NCI-H526 treated with DMSO at 0.1 percent for 48 hours (cell line): Measurements from ENCODE around the gene INF2.
"Not testable (repeated sequence)": the region's sequence is repeated elsewhere in the genome, so short reads cannot be mapped to it uniquely, and the experiment has no call there.

ENCODE experiments used
- DNase-seq: peaks from one replicate; lab custom pipeline; 2025; lab: John Stamatoyannopoulos, UW

INF2 gene

DNA sequence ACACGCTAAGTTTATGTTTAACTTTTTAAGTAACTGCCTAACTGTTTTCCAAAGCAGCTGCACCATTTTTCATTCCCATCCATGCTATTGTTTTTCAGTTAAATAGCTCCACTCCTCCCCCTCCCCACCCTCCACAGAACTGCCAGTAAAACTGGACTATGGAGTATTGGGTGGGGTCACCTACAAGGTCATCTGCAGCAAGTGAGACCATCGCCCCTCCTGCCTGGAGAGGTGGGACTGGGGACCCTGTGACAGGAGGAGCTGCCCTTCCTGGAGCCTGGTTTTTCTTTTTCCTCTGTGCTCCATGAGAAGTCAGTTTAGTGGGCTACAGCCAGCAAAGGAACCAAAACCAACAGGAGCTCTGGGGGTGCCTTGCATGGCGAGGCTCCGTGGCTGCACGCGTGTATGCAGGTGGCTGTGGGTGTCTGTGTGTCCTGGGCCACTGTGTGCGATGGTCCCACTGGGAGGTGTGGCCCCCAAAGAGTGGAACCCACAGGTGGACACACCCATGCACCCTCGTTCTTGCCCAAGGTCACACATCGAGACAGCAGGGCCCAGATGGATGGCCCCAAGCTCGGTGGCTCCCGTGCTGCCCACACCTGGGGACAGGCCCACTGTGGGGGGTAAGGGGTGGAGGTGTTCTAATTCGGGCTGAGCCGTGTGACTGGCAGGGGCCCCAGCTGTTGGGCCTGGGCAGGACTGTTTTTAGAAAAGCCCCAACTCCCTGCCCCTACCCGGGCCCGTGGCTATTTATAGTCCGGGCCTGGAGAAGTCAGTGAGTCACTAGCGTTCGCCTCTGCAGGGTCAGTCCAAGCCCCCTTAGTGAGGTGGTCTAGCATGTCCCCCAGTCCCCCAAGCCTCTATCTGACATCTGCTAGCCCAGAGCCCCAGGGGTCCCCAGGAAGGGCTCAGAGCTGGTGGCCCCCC lies 32.4 kb downstream of the INF2 start:
- no peak for DNase-seq

DNA sequence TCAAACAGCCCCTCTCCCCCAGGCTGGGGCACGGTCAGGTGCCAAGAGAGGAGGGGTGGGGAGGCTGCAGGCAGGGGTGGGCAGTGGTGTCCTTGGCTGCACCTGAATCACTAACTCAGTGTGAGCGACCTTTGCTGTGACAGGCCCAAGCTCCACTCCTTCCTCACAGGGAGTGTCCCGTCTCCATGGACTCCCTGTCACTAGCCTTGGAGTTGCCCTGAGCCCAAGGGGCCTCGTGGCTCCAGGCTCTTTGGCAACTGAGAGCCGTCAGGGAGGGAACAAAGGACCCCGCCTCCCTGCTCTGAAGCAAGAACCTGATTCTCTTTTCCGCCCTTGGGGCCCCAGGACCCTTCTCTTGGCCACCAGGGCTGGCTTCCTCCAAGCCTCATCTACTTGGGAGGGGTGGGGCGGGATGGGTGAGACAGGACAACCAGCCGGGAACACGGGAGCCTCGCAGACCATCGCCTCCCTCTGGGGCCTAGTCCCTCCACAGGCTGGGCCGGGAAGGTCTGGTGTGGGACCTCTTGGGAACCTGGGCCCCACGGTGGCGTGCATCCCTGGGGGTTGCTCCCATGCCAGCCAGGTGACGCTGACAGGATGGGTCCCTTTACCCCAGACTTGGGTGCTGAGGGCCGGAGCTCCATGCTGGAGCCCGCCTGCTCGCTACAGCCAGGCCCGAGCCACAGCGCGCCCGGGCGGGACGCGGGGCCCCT lies 33.7 kb downstream of the INF2 start:
- no peak for DNase-seq

DNA sequence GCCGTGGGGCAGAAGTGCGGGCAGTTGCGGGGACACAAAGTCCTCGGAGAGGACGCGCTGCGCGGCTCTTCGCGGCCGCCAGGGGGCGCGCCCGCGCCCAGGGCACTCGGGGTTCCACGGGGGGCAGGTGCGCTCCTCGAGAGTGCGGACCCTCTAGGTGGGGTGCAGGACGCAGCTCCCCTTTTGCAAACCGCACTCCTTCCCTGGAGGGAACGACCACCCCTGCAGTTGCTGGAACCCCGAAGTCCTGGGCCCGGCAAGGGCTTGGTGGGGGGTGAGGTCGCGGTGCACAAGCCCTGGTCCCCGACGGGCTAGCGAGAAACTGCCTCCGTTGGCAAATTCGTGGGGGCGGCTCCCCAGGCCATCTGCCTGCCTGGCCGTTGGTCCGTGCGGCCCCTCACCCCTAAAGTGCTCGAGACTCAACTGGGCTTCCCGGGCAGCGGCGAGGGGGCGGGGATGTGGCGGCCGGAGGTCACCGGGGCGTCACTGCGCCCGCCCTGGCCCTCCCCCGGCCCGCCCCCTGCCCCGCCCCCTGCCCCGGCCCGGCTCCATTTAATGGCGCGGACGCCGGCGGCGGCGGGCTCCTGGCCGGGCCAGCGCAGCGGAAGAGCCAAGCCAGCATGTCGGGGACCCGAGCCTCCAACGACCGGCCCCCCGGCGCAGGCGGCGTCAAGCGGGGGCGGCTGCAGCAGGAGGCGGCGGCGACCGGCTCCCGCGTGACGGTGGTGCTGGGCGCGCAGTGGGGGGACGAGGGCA lies 34.4 kb downstream of the INF2 start, which contains the start of gene ADSS1:
Gene ADSS1 (plus strand): TSS at position 579 of the 756 bp plus-strand sequence. CDS start 42 bp downstream, at position 621.
- DNase-seq, result no peak

DNA sequence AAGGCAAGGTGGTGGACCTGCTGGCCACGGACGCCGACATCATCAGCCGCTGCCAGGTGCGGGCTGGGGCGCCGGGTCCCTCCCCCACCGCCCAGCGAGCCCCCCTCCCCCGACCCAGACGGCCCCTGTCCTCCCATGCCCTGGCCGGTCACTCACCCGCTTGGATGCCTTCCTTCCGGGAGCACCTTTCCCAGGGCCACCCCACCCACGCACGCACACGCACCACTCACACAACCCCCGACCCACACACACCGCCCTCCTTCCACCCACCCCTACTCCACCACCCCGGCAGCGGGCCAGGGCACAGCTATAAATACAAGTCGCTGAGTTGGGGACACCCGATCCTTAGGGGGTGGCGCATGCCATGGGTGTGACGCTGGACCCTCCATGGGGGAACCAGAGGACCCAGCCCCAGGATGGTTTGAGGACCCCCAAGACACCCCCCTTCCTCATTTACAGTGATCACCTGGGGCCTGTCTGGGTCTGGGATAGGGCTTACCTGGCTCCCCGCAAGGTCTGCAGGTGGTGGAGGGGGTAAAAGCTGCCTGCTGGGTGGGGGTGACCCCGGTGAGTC lies 35.1 kb downstream of the INF2 start:
- DNase-seq, result no peak

DNA sequence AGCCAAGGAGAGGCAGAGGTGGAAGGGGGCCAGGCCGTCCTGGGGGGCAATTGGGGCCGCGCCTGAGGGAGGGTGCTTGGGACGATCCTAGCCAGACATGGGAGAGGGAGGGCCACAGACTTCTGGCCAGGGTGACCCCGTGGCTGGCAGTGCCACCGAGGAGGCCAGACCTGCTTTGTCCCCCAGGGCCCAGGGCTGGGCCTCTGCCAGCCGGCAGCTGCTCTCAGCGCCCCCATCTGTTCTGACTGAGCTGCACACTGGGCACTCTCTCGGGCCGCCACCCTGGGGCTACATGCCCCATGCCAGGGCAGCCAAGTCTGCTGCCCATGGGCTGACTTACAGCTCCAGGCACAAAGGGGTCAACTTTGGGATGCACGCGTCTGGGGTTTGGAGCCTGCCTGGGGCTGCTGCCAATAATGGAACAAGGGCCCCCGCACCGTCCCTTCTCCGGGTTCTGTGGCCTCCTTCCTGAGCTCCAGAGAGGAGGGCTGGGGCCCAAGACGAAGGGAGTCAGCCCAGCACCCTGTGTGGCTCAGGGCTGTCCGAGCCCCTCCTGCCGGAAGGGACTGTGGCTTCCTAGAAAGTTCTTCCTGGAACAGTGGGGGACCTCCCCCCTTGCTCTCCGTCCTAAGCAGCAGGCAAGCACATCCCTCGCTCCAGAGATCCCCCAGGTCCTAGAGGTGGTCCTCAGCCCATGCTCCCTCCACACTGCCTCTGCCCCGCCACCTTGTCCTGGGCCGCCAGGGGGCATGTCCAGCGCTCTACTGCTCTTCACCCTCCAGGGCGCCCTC lies 35.8 kb downstream of the INF2 start:
- DNase-seq, result no peak

DNA sequence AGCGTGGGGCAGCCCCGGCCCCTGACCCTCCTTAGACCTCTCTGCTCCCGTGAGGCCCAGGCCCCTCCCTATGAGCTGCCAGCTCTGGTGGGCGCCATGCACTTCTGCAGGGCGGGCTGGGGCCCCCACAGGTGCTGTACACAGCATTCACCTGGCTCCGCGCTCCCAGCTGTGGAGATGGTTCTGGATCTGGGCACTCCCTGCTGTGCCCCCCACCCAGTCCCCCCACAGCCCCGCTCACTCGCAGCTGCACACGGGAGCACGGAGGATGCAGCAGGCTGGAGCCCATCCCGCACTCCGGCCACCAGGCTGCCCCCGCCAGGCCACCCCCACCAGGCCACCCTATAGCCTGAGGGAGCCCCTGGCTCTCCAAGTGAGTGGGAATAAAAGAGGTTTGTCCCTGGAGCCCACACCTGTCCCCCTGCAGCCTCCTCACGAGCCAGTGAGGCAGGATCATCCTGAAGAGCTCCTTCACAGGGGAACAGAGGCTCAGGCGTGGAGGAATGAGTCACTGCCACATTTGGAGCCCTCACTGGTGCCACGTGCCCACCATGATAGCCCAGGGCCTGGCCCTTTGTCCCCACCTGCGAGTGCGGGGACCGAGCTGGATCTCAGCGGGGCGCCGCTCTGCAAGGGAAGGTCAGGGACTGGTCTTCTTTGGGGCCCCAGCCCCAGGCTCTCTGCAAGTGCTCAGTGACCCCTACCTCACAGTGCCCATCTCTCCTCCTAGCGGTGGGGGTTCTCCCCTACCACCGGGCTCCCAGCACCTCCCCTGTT lies 36.5 kb downstream of the INF2 start:
- no peak for DNase-seq

DNA sequence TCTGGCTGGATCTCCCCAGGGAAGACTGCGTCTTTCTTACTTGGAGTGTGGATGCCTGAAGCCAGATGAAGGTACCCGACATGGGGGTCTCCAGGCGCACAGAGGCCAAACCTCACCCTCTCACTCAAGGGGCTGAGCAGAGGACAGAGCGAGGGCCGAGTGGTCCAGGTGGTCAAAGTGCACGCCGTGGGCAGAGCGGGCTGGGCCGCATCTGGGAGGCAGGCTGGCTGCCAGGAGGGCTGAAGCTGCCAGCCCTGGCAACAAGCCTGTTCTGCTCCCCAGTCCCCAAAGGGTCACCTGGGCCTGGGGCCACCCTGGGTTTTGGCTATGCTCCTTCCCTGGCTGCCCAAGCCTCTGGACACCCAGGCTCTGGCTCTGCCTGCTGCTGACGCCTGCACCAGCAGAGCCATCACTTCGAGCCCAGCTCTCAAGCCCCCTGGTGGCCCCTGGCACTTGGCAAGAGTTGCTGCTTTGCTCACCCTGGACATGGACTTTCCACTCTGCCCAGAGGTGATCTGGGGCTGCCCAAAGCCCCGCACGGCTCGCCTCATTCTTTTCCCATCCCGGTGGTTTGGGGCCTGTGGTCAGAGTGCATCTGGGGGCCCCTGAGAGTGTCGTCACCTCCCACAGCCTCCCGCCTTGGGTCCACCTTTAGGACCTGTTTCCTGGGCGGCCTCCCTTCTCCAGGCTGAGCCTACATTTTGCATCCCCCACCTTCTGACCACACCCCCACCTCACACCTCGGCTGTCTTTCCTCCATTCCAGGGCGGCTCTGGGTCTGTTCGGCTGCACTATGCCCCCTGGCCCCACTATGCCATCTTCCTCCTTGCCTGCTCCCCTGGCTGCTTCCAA lies 37.4 kb downstream of the INF2 start:
- no peak for DNase-seq

DNA sequence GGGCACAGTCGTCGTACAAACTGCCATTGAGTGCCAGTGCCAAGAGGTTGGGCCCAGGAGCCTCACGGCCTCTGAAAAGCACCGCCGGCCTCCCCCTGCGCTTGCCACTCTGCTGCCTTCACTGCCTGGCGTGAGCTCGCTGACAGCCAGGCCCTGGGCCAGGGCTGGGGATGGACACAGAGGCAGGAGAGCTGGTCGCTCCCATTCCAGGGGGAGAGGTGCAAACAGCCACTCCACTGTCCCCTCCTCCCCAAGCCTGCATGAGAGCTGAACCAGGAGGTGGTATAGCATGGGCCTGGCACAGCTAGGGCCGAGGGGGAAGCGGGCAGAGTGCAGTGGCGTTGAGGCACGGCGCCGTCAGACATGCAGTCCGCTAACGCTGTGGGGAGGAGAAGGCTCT lies 39.2 kb downstream of the INF2 start:
- no peak for DNase-seq

DNA sequence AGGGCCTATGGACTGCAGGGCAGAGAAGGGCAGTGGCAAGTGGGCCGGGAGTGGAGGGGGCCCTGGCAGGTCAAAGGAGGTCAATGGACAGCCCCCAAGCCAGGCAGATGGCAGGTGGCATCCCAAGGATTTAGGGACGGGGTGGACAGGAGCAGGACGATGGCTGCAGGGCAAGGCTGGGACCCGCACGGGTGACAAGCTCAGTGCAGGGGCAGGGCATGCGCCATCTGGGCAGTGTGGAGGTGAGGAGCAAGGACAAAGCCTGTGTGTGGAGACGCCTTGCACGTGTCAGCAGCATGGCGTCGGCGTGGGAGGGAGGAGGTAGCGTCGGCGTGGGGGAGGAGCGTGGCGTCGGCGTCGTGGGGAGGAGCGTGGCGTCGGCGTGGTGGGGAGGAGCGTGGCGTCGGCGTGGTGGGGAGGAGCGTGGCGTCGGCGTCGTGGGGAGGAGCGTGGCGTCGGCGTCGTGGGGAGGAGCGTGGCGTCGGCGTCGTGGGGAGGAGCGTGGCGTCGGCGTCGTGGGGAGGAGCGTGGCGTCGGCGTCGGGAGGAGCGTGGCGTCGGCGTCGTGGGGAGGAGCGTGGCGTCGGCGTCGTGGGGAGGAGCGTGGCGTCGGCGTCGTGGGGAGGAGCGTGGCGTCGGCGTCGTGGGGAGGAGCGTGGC lies 39.9 kb downstream of the INF2 start:
- DNase-seq, result not testable (repeated sequence)

DNA sequence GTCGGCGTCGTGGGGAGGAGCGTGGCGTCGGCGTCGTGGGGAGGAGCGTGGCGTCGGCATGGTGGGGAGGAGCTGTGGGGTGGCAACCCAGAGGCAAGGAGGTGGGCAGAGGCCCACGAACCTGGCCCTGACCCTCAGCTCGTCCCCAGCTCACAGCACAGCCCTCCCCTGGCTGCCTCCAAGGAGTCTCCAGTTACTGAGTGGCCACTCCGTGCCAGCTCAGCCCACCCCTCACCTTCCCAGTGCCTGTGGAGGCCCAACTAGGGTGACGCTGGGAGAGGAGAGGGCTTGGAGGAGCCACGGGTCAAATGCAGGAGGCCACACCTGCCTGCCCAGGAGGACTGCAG lies 40.4 kb downstream of the INF2 start:
- no peak for DNase-seq

DNA sequence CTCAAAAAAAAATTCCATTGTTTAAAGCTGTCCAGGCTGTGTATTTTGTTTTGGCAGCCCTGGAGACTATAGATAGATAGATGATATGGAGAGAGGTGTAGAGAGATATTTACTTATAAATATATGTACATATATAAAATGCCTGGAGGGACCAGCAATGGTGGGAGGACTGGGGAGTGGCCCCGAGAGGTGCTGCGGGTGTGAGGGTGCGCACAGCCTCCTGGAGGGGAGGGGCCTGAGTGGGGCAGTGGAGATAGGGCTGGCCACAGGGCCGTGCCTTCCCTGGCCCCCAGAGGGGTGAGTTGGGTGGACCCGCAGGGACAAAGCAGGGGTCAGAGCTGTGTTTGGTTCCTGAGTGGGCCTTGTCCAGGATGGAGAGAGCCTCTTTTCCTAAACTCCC lies 41.1 kb downstream of the INF2 start:
- no peak for DNase-seq

DNA sequence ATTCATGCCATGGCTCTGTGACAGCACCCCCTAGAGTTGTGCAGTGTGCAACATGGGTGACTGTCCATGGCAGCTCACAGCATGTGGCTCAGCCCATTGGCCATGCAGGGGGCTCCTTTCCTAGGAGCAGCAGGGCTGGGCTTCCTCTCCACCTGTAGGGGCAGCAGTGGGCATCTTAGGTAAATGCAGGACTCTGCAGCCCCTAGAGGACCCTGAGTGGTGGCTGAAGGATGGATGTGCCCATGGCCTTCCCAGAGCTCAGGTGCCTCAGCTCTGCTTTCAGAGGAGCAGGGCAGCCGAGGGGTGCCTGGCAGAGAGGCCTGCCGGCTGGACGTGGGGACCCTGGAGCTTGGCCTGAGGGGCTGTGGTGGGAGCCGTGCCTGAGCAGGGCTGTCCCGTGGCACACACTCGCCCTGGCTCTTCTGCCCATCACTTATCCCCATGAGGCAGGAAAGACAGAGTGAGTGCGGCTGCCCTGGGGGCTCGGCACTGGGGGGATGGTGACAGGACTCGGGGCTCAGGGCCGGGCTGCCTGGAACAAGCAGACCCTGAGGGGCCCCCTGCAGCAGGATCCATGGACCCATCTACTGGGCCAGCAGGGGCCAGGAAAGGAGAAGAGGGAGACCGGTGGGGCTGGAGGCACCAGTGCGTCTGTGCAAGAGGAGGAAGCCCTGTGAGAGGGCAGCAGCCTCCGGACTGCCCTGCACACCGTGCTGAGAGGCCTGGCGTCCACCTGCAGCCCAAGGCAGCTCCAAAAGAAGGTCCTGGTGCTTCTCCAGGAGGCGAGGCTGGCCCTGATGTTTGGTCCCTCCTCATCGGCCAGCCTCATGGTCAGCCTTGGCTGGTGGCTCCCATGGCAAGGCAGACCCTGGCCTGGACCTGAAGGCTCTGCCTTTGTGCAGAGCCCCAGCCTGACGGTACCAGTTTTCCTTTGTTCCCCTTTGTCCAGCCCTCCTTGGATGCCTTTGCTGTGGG lies 42.2 kb downstream of the INF2 start:
- no peak for DNase-seq

DNA sequence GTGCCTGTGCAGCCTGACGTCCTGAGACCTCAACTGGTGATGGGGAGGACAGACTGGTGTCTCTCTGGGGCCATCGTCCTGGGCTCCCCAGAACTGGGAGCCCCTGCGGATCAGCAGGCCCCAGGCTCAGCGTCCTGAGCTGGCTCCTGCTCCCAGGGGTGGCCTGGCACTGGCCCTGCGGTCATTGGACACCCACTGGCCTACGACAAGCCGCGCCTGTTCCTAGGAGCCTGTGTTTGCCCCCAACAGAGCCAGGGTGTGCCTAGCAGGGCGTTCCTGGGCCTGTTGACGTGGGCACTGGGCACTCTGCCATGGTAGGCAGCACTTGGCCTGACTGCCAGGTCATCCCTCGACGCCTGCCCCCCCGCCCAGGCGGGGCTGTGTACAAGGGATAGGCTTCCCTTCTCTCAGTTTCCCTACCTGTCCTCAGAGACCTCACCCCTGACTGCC lies 43.0 kb downstream of the INF2 start:
- DNase-seq, result no peak

DNA sequence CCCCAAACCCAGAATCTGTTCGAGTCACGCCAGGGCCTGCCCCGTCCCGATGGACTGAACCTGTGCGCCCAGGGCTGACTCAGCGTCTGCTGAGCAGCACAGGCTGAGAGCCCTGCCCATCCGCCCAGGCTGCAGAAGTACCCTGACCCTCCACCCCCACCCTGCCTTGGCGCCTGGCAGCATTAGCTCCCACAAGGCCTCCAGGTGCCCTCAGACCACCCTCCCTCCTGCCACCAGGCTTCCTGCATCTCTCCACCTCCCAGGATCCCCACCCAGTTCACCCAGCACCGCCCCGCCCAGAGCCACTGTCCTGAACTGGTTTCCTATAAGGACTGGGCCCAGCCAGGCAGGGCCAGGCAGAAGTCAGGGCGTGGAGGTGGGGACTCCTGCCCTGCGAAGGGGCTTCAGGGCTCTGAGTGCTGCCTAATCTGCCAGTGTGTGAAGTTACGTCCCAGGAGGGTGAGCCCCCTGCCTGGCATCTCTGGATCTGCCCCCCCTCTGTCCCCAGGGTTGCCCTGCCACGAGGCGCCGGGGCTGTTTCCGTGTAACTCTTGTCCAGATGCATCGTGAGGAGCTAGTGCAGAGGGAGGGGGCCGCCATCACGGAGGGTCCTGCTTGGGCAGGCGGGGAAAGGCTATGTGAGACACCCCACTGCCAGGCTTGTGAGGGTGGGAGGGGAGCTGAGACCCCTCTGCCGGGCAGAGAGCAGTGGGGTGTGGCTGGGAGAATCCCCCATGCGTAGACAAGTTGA lies 43.7 kb downstream of the INF2 start:
- DNase-seq, result no peak

DNA sequence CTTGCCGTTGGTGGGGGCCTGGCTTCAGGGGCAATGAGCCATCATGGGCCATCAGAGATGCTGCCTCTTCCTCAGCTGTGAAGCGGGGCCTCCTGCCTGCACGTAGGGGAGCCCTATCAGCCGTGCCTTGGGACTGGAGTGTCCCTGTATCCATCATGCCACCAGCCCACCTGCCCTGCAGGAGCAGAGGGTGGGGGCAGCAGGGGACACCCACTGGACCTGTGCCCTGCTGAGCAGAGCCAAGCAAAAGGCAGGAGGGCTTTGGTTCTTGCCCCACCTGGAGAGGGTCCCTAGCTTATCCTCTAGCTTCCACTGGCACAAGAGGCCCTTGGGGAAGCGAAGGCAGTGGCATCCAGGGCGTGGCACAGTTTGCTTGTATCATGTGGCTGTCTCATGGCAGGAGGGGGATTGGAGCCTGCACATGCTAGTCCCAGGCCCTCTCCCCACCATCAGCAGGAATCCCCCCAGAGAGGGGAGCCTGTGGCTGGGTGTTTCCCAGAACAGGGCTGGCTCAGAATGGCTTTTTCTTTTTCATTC lies 44.7 kb downstream of the INF2 start:
- DNase-seq, result no peak

DNA sequence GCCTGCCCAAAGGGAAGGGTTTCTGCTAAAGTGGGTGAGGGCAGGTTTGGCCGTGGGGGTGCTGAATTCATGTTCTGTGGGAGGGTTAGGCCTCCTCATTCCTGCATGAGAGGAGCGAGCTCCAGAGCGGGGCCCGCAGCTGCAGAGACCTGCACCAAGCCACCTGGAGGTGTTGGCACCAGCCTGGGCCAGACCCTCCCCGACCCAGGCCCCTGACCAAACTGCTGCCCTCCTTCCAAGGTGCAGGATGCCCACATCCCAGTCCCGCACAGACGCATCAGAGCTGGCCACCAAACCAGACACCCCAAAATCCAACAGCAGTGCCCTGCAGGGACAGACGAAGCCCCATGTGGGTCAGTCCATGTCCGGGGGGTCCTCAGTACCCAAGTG lies 45.2 kb downstream of the INF2 start:
- no peak for DNase-seq
